KMS-11 (cell line): ENCODE results near the gene MMRN2.
"Not testable (repeated sequence)": the region's sequence is repeated elsewhere in the genome, so short reads cannot be mapped to it uniquely, and the experiment has no call there.

ENCODE experiments used
- H2AFZ ChIP-seq: fragments of 200-600 bp; sonication (generic); 2 replicates; pipeline ENCODE4 v1.6.1; 2016; ENCODE audit warnings: antibody characterized with exemption, mixed run types, low read depth
- H3K27ac ChIP-seq: fragments of 200-600 bp; sonication (generic); 2 replicates; pipeline ENCODE4 v1.6.1; 2016; ENCODE audit warnings: mild to moderate bottlenecking, mixed run types
- H3K27me3 ChIP-seq: fragments of 200-600 bp; sonication (generic); 2 replicates; pipeline ENCODE4 v1.6.1; 2017; ENCODE audit warnings: mild to moderate bottlenecking, low read depth, mixed run types, moderate library complexity; ENCODE audit not compliant: insufficient read depth
- H3K36me3 ChIP-seq: fragments of 200-600 bp; sonication (generic); 2 replicates; pipeline ENCODE4 v1.6.1; 2017; ENCODE audit warnings: mild to moderate bottlenecking, mixed run types; ENCODE audit not compliant: insufficient read depth
- H3K4me1 ChIP-seq: fragments of 200-600 bp; sonication (generic); 2 replicates; pipeline ENCODE4 v1.6.1; 2016; ENCODE audit warnings: mild to moderate bottlenecking, low read depth, mixed run types; ENCODE audit not compliant: poor library complexity, severe bottlenecking
- H3K4me2 ChIP-seq: fragments of 200-600 bp; sonication (generic); 2 replicates; pipeline ENCODE4 v1.7.0; 2016; ENCODE audit warnings: mild to moderate bottlenecking, mixed run types
- H3K4me3 ChIP-seq: fragments of 200-600 bp; sonication (generic); IDR thresholded peaks from 2 replicates; pipeline ENCODE4 v1.6.1; 2017; ENCODE audit warnings: low read depth, low read length, mixed read lengths; ENCODE audit not compliant: insufficient read depth
- H3K79me2 ChIP-seq: fragments of 200-600 bp; sonication (generic); 2 replicates; pipeline ENCODE4 v1.6.1; 2016; ENCODE audit warnings: low read depth, mixed run types; ENCODE audit not compliant: insufficient read depth
- H3K9ac ChIP-seq: fragments of 200-600 bp; sonication (generic); 2 replicates; pipeline ENCODE4 v1.6.1; 2016; ENCODE audit warnings: mild to moderate bottlenecking, mixed run types
- H4K20me1 ChIP-seq: fragments of 200-600 bp; sonication (generic); 2 replicates; pipeline ENCODE4 v1.6.1; 2016; ENCODE audit warnings: mild to moderate bottlenecking, mixed run types; ENCODE audit not compliant: insufficient read depth
- TF ChIP-seq, protein P1 (sequence below): fragments of 200-600 bp; sonication (generic); conservative IDR thresholded peaks from 2 replicates; pipeline ENCODE4 v1.6.1; 2017; ENCODE audit warnings: low read depth, mild to moderate bottlenecking, antibody characterized with exemption, low read length, moderate library complexity, mixed read lengths

MMRN2 gene

DNA sequence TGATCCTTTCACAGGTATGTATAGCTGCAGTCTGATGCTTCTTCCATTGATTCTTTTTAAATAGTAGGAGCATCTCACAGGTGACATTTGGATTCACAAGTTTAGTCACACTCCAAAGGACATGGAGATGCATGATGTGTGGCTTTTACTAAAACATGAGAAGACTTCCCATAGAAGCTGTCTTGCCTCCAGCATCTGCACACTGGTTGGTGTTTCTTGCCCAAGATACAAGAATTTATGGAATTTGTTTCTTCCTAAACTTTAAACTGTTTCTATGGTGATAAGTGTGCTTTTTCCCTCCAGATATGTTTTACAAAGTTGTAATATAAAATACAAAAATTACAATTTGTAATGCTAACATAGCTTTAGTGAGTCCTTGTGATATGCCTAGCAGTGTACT, 35.0 kb upstream of the MMRN2 start:
- Histone ChIP-seq H3K79me2 (no peaks in the 10 kb centered on the region), H3K4me2 (no peak overlapping the region)
- TF ChIP-seq, protein P1, sequence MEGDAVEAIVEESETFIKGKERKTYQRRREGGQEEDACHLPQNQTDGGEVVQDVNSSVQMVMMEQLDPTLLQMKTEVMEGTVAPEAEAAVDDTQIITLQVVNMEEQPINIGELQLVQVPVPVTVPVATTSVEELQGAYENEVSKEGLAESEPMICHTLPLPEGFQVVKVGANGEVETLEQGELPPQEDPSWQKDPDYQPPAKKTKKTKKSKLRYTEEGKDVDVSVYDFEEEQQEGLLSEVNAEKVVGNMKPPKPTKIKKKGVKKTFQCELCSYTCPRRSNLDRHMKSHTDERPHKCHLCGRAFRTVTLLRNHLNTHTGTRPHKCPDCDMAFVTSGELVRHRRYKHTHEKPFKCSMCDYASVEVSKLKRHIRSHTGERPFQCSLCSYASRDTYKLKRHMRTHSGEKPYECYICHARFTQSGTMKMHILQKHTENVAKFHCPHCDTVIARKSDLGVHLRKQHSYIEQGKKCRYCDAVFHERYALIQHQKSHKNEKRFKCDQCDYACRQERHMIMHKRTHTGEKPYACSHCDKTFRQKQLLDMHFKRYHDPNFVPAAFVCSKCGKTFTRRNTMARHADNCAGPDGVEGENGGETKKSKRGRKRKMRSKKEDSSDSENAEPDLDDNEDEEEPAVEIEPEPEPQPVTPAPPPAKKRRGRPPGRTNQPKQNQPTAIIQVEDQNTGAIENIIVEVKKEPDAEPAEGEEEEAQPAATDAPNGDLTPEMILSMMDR, result no peak

DNA sequence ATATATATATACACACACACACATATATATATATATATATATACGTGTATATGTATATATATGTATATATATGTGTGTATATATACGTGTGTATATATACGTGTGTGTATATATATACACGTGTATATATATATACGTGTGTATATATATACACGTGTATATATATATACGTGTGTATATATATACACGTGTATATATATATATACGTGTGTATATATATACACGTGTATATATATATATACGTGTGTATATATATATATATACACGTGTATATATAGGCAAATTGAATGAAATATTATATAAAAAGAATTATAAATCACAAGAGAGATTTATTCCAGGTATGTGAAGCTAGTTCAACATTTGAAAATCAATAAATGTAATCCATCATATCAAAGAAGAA, 33.9 kb upstream of the MMRN2 start:
- not testable (repeated sequence) for H4K20me1 ChIP-seq, H3K4me1 ChIP-seq, H3K36me3 ChIP-seq, H2AFZ ChIP-seq, H3K4me2 ChIP-seq, H3K27me3 ChIP-seq, H3K4me3 ChIP-seq, H3K79me2 ChIP-seq, H3K9ac ChIP-seq, H3K27ac ChIP-seq

More for the DNA sequence above, 35.0 kb upstream of the MMRN2 start:
- H3K36me3 ChIP-seq, result no peaks in the 10 kb centered on the region
- no peak overlapping the region for H3K4me3 ChIP-seq
- no peak overlapping the region for H3K9ac ChIP-seq
- no peak overlapping the region for H2AFZ ChIP-seq
- no peaks in the 10 kb centered on the region for H3K4me1 ChIP-seq
- H3K27ac ChIP-seq, result no peak overlapping the region
- no peaks in the 10 kb centered on the region for H4K20me1 ChIP-seq
- no peaks in the 10 kb centered on the region; the same call in 1 of the 2 replicates for H3K27me3 ChIP-seq

DNA sequence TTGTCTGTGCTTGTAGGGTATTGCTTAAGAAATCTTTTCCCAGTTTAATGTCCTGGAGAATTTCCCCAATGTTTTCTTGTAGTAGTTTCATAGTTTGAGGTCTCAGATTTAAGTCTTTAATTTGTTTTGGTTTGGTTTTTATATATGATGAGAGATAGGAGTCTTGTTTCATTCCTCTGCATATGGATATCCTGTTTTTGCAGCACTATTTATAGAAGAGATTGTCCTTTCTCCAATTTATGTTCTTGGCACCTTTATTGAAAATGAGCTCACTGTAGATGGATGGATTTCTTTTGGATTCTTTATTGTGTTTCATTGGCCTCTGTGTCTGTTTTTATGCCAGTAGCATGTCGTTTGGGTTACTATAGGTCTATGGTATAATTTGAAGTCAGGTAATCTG, 31.1 kb upstream of the MMRN2 start:
- no peaks in the 10 kb centered on the region for H4K20me1 ChIP-seq
- no peak overlapping the region for H3K9ac ChIP-seq
- H2AFZ ChIP-seq, result no peak overlapping the region
- no peak overlapping the region for H3K27ac ChIP-seq
- no peak overlapping the region for H3K4me3 ChIP-seq
- H3K4me1 ChIP-seq, result no peaks in the 10 kb centered on the region
- TF ChIP-seq, protein P1, result no peak
- H3K27me3 ChIP-seq, result no peaks in the 10 kb centered on the region
- no peaks in the 10 kb centered on the region for H3K36me3 ChIP-seq
- H3K79me2 ChIP-seq, result no peaks in the 10 kb centered on the region
- H3K4me2 ChIP-seq, result no peak overlapping the region

DNA sequence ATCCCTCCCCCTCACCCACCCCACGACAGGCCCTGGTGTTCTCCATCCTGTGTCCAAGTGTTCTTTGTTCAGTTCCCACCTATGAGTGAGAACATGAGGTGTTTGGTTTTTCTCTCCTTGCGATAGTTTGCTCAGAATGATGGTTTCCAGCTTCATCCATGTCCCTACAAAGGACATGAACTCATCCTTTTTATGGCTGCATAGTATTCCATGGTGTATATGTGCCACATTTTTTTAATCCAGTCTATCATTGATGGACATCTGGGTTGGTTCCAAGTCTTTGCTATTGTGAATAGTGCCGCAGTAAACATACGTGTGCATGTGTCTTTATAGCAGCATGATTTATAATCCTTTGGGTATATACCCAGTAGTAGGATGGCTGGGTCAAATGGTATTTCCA, 27.1 kb upstream of the MMRN2 start:
- not testable (repeated sequence) for H3K79me2 ChIP-seq, H3K27ac ChIP-seq, H2AFZ ChIP-seq, H3K36me3 ChIP-seq, H3K4me1 ChIP-seq, H3K4me3 ChIP-seq, H4K20me1 ChIP-seq, H3K9ac ChIP-seq, H3K4me2 ChIP-seq, H3K27me3 ChIP-seq

DNA sequence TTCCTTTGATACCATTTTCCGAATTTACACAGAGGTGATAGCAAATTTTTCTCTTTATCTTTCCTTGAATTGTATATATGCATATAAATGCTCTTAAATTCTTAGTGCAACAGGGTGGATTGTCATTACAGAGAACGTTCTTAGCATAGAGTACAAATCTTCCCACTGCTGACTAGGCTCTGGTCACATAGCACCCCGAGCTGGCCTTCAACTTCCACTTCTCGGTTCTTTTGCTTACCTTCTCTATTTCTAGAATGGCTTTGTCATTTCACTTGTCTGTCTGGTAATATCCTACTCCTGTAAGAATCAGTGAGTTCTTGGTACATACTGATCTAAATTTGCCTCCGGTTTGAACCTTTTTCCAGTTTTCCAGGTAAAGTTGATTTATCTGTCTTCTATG, 24.3 kb upstream of the MMRN2 start:
- Histone ChIP-seq H2AFZ (no peak overlapping the region), H3K27ac (no peak overlapping the region), H3K79me2 (no peaks in the 10 kb centered on the region), H3K4me3 (no peak overlapping the region), H3K9ac (no peak overlapping the region), H3K27me3 (no peaks in the 10 kb centered on the region), H3K4me1 (no peaks in the 10 kb centered on the region), H4K20me1 (no peaks in the 10 kb centered on the region), H3K36me3 (no peaks in the 10 kb centered on the region), H3K4me2 (no peak overlapping the region)
- TF ChIP-seq, protein P1, result no peak

DNA sequence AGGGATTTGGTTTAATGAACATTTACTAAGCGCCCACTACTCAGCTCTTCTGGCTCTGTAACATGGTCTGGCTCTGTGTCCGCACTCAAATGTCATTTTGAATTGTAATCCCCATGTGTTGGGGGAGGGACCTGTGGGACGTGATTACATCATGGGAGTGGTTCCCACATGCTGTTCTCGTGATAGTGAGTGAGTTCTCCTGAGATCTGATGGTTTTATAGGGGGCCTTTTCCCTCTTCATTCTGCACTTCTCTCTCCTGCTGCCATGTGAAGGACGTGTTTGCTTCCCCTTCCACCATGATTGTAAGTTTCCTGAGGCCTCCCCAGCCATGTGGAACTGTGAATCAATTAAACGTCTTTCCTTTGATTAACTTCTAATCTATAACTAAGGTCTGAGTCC, 23.6 kb upstream of the MMRN2 start:
- not testable (repeated sequence) for H3K36me3 ChIP-seq, H4K20me1 ChIP-seq, H3K9ac ChIP-seq, H3K27ac ChIP-seq, H3K4me1 ChIP-seq, H2AFZ ChIP-seq, H3K4me3 ChIP-seq, H3K4me2 ChIP-seq, H3K27me3 ChIP-seq, H3K79me2 ChIP-seq
